H1 (cell line): ENCODE data around the gene SYP. TPM values are rescaled to one million over a fixed set of nuclear protein-coding genes. Genes with fewer than 3 reads are reported as not detected.

Source experiments
- CTCF ChIA-PET: fragments of 300-600 bp; sonication (Branson Sonifier 250); formaldehyde crosslinking; loops from one replicate; lab custom pipeline; 2021; ENCODE audit not compliant: partially characterized antibody; lab: Charles Lee
- POLR2A ChIA-PET: fragments of 300-600 bp; sonication (Branson Sonifier 250); formaldehyde crosslinking; loops from one replicate; lab custom pipeline; 2021; ENCODE audit warnings: inconsistent platforms; ENCODE audit not compliant: partially characterized antibody; lab: Charles Lee
- DNase-seq, 2 experiments: peaks; one replicate each; pipeline versions ENCODE4 v3.0.0 to v3.0.0-alpha.2; 2010 to 2022; ENCODE audit warnings: low spot score in 2 of 2, low read depth in 1 of 2, mixed read lengths in 1 of 2
- FAIRE-seq: peaks from 2 replicates; lab custom pipeline; 2011; peaks lifted over from hg19 to GRCh38; lab: Jason Lieb, UNC
- H2AFZ ChIP-seq: 2 replicates; pipeline ENCODE4 v1.8.1; 2012; ENCODE audit warnings: low read length, inconsistent platforms
- H2AK5ac ChIP-seq: 2 replicates; pipeline ENCODE4 v1.6.1; 2013; ENCODE audit warnings: low read depth, low read length
- H2BK120ac ChIP-seq: replicated peaks from 2 replicates; pipeline ENCODE3; 2013; ENCODE audit warnings: low read depth, low read length, inconsistent platforms
- H2BK12ac ChIP-seq: 2 replicates; pipeline ENCODE4 v1.6.1; 2013; ENCODE audit warnings: low read depth, low read length
- H2BK15ac ChIP-seq: 2 replicates; pipeline ENCODE4 v1.6.1; 2013; ENCODE audit warnings: low read length
- H2BK20ac ChIP-seq: 2 replicates; pipeline ENCODE4 v1.6.1; 2013; ENCODE audit warnings: low read length
- H2BK5ac ChIP-seq: 2 replicates; pipeline ENCODE4 v1.6.1; 2013; ENCODE audit warnings: low read depth, low read length
- H3K14ac ChIP-seq: 2 replicates; pipeline ENCODE4 v1.6.1; 2013; ENCODE audit warnings: inconsistent platforms; ENCODE audit not compliant: insufficient read length
- H3K18ac ChIP-seq: 2 replicates; pipeline ENCODE4 v1.6.1; 2013; ENCODE audit warnings: low read length; ENCODE audit errors: extremely low read depth
- H3K23ac ChIP-seq: 2 replicates; pipeline ENCODE4 v1.6.1; 2013; ENCODE audit warnings: inconsistent platforms; ENCODE audit not compliant: insufficient read length
- H3K23me2 ChIP-seq: 2 replicates; pipeline ENCODE4 v1.6.1; 2013; ENCODE audit warnings: low read depth, low read length
- H3K27ac ChIP-seq: 2 replicates; pipeline ENCODE4 v1.6.1; 2011; ENCODE audit warnings: low read depth, low read length, inconsistent platforms
- H3K27me3 ChIP-seq, 4 experiments: replicated peaks in 1 of 4; 1 replicate in 1 of 4; 2 replicates in 3 of 4; pipeline versions ENCODE4 v1.6.1 to v1.8.1; 2011 to 2013; ENCODE audit warnings: low read length in 3 of 4, mild to moderate bottlenecking in 3 of 4, inconsistent platforms in 2 of 4, mixed read lengths in 2 of 4, moderate library complexity in 1 of 4; ENCODE audit not compliant: control insufficient read depth in 3 of 4, insufficient read depth in 3 of 4; ENCODE audit errors: extremely low read depth in 1 of 4
- H3K36me3 ChIP-seq, 4 experiments: 2 replicates each; pipeline versions ENCODE4 v1.6.1 to v1.8.1; 2011 to 2013; ENCODE audit warnings: mild to moderate bottlenecking in 4 of 4, low read length in 3 of 4, moderate library complexity in 2 of 4, control low read depth in 1 of 4, inconsistent platforms in 1 of 4; ENCODE audit not compliant: insufficient read depth in 4 of 4, control insufficient read depth in 2 of 4
- H3K4ac ChIP-seq: replicated peaks from 2 replicates; pipeline ENCODE3; 2013; ENCODE audit warnings: low read length, low read depth, mixed read lengths, inconsistent platforms; ENCODE audit not compliant: insufficient read length
- H3K4me1 ChIP-seq, 4 experiments: replicated peaks in 1 of 4; 1 replicate in 1 of 4; 2 replicates in 3 of 4; pipeline versions ENCODE4 v1.6.1 to v1.8.1; 2011 to 2013; ENCODE audit warnings: low read length in 3 of 4, inconsistent platforms in 2 of 4, mixed read lengths in 1 of 4; ENCODE audit not compliant: insufficient read depth in 4 of 4, control insufficient read depth in 3 of 4
- H3K4me2 ChIP-seq, 2 experiments: 2 replicates each; pipeline versions ENCODE4 v1.6.1 to v1.8.1; 2011 to 2013; ENCODE audit warnings: low read depth in 2 of 2, low read length in 2 of 2, control low read depth in 1 of 2, inconsistent platforms in 1 of 2, mild to moderate bottlenecking in 1 of 2; ENCODE audit not compliant: insufficient read depth in 1 of 2
- H3K4me3 ChIP-seq, 4 experiments: fragments of 200-600, 300-600 bp in 1 of 4; sonication (generic), shearing (Covaris generic), sonication (Bioruptor Twin) in 1 of 4; 2 replicates each; pipeline versions ENCODE4 v1.5.1 to v1.8.1; 2011 to 2016; ENCODE audit warnings: low read length in 4 of 4, low read depth in 3 of 4, control low read depth in 2 of 4, inconsistent platforms in 2 of 4, mild to moderate bottlenecking in 2 of 4, mixed read lengths in 1 of 4, moderate library complexity in 1 of 4; ENCODE audit not compliant: insufficient read depth in 2 of 4; ENCODE audit errors: extremely low read depth in 1 of 4
- H3K56ac ChIP-seq: replicated peaks from 2 replicates; pipeline ENCODE3; 2013; ENCODE audit warnings: low read depth, mild to moderate bottlenecking, mixed read lengths, low read length, inconsistent platforms; ENCODE audit not compliant: insufficient read length
- H3K79me1 ChIP-seq: 2 replicates; pipeline ENCODE4 v1.6.1; 2013; ENCODE audit warnings: low read depth, low read length, control low read depth
- H3K79me2 ChIP-seq, 2 experiments: 2 replicates each; pipeline versions ENCODE4 v1.6.1 to v1.8.1; 2012 to 2013; ENCODE audit warnings: low read length in 2 of 2, mild to moderate bottlenecking in 2 of 2, inconsistent platforms in 1 of 2; ENCODE audit not compliant: insufficient read depth in 2 of 2, control insufficient read depth in 1 of 2
- H3K9ac ChIP-seq, 4 experiments: replicated peaks in 1 of 4; 1 replicate in 1 of 4; 2 replicates in 3 of 4; pipeline versions ENCODE4 v1.6.1 to v1.8.1; 2011 to 2013; ENCODE audit warnings: low read depth in 3 of 4, low read length in 3 of 4, control low read depth in 2 of 4, mild to moderate bottlenecking in 2 of 4, moderate library complexity in 2 of 4, inconsistent platforms in 1 of 4; ENCODE audit errors: extremely low read depth in 1 of 4
- H3K9me3 ChIP-seq, 2 experiments: 2 replicates each; pipeline versions ENCODE4 v1.6.1 to v1.8.1; 2012 to 2013; ENCODE audit warnings: mild to moderate bottlenecking in 2 of 2, moderate library complexity in 2 of 2, control low read depth in 1 of 2, inconsistent platforms in 1 of 2, low read depth in 1 of 2, low read length in 1 of 2, mixed read lengths in 1 of 2; ENCODE audit not compliant: insufficient read depth in 2 of 2
- H4K20me1 ChIP-seq, 2 experiments: replicated peaks in 1 of 2; 2 replicates each; pipeline versions ENCODE3 to v1.8.1; 2011 to 2013; ENCODE audit warnings: inconsistent platforms in 2 of 2, low read length in 2 of 2, mild to moderate bottlenecking in 1 of 2; ENCODE audit not compliant: insufficient read depth in 2 of 2, control insufficient read depth in 1 of 2
- H4K5ac ChIP-seq: 2 replicates; pipeline ENCODE4 v1.6.1; 2013; ENCODE audit warnings: low read length, low read depth, mixed read lengths, inconsistent platforms; ENCODE audit not compliant: insufficient read length
- H4K8ac ChIP-seq: 2 replicates; pipeline ENCODE4 v1.8.0; 2013; ENCODE audit warnings: mild to moderate bottlenecking, moderate library complexity, low read length, inconsistent platforms; ENCODE audit not compliant: insufficient read depth; ENCODE audit errors: extremely low read depth
- H4K91ac ChIP-seq: replicated peaks from 2 replicates; pipeline ENCODE3; 2013; ENCODE audit warnings: low read length, mixed read lengths, inconsistent platforms; ENCODE audit not compliant: insufficient read length
- ASH2L ChIP-seq: fragments of 200-600, 300-600 bp; sonication (generic); IDR thresholded peaks from one replicate; pipeline ENCODE4 v1.7.1; 2017; ENCODE audit warnings: low read length
- KDM4A ChIP-seq: IDR thresholded peaks from one replicate; pipeline ENCODE4 v1.7.1; 2012; ENCODE audit warnings: low read depth, mild to moderate bottlenecking, moderate library complexity, low read length, inconsistent platforms; ENCODE audit not compliant: severe bottlenecking
- NRF1 ChIP-seq: IDR thresholded peaks from 2 replicates; pipeline ENCODE4 v1.6.1; 2011; ENCODE audit warnings: mild to moderate bottlenecking, low read depth, low read length, improper control_type of control experiment
- POLR2A ChIP-seq, 2 experiments: IDR thresholded peaks; 1 replicate in 1 of 2; 2 replicates in 1 of 2; pipeline ENCODE4 v1.6.1; 2011; ENCODE audit warnings: low read depth in 2 of 2, low read length in 2 of 2, mild to moderate bottlenecking in 2 of 2; ENCODE audit errors: control extremely low read depth in 1 of 2
- RNF2 ChIP-seq: fragments of 200-900, 300-1000 bp; sonication (generic); IDR thresholded peaks from 2 replicates; pipeline ENCODE4 v1.7.1; 2016; ENCODE audit warnings: borderline replicate concordance, low read depth, mild to moderate bottlenecking, antibody characterized with exemption, low read length; ENCODE audit not compliant: poor library complexity, severe bottlenecking; ENCODE audit errors: missing control alignments
- WGBS, 2 experiments: shearing (Covaris generic) in 1 of 2; methylation state at CpG; one replicate each; pipeline versions ENCODE4 v1.1.6 to v1.1.7; 2013 to 2015; ENCODE audit warnings: low lambda C conversion rate in 2 of 2, mixed read lengths in 2 of 2, inconsistent platforms in 1 of 2, low coverage in 1 of 2, missing lambda C conversion rate in 1 of 2; ENCODE audit not compliant: insufficient replicate concordance in 2 of 2, insufficient coverage in 1 of 2, insufficient read length in 1 of 2; ENCODE audit errors: extremely low coverage in 1 of 2, missing lambda C conversion rate in 1 of 2; 5-methylcytosine and 5-hydroxymethylcytosine counted together
- polyA plus RNA-seq, 7 experiments: library from polyadenylated mRNA; depleted of rRNA in 3 of 7; stranded (reverse) in 5 of 7; unstranded in 2 of 7; fragments of >200 nt in 5 of 7; fragments of 200-250 nt in 2 of 7; gene quantifications; 1 replicate in 5 of 7; 2 replicates in 1 of 7; 4 replicates in 1 of 7; pipeline versions ENCODE4 v1.2.1 to v1.2.3, GENCODE V29; 2011 to 2013; ENCODE audit warnings: missing spikeins in 2 of 7, mixed read lengths in 2 of 7
- total RNA-seq: library from RNA; stranded (reverse); fragmentation: NEBNext Ultra II Directional; extraction: Animal tissue kit (Norgen Biotek cat#: 25700); gene quantifications from 2 replicates; pipeline ENCODE4 v1.2.1, GENCODE V29; 2021

The SYP gene
- total and polyA plus RNA-seq, 2 of the 8 experiments (the other 6 are each of a cell fraction or from before 2014, with no cell fraction given): 4.3 to 10.8 TPM

- H4K5ac ChIP-seq: no peak overlapping the region
- CTCF ChIA-PET: interaction anchor here (1.1 to 5.0 kb wide), 4 partner anchors 9 to 28 kb away, joined by 4 to 14 read pairs (median 6); no protein-coding TSS in a partner anchor
- no peak for FAIRE-seq
These were observed 35.2 kb downstream of the SYP start for GRCh38 chrX:49164589-49165360.

More at GRCh38 chrX:49164589-49165360, 35.2 kb downstream of the SYP start:
- Histone ChIP-seq H3K36me3 (no peaks in the 10 kb centered on the region), H3K27me3 (peaks cover 0 to 8% (median 4%) of the 10 kb centered on the region in 4 experiments; a peak in 4 of 7 replicates), H3K79me2 (no peaks in the 10 kb centered on the region), H3K9me3 (no peaks in the 10 kb centered on the region), H3K18ac (no peak overlapping the region), H2BK120ac (no peak overlapping the region), H3K4me2 (peak overlapping the region in 1 of 2 experiments; percentile 22; a peak in 1 of 4 replicates), H2BK12ac (no peak overlapping the region), H2BK20ac (no peak overlapping the region), H3K4ac (no peak overlapping the region), H2BK5ac (no peak overlapping the region), H3K9ac (no peak overlapping the region), H4K20me1 (no peaks in the 10 kb centered on the region), H3K79me1 (no peaks in the 10 kb centered on the region), H2BK15ac (no peak overlapping the region), H3K56ac (peak overlapping the region; percentile 10), H2AFZ (no peak overlapping the region), H3K14ac (no peak overlapping the region), H4K91ac (no peak overlapping the region), H4K8ac (no peak overlapping the region), H2AK5ac (no peak overlapping the region), H3K4me3 (peak overlapping the region in 1 of 4 experiments; percentile 64; a peak in 1 of 8 replicates), H3K4me1 (peaks cover 0 to 12% (median 4%) of the 10 kb centered on the region in 4 experiments; a peak in 4 of 7 replicates), H3K27ac (no peak overlapping the region), H3K23me2 (peaks cover 9% of the 10 kb centered on the region; the same call in 1 of the 2 replicates), H3K23ac (no peak overlapping the region)
- POLR2A ChIA-PET: interaction anchor here (0.7 to 1.2 kb wide), 2 partner anchors 22 to 26 kb away, joined by 3 read pairs; no protein-coding TSS in a partner anchor
- TF ChIP-seq POLR2A (IDR thresholded peaks at IDR 0.05; ENCODE audit: control extremely low read depth in 1 of 2, low read depth in 2 of 2, low read length in 2 of 2) (no peak), RNF2 (no peak), KDM4A (no peak), NRF1 (no peak), ASH2L (no peak)
- no peak for DNase-seq
- 89% methylated on average over 18 of the region's 31 CpGs; no CpG with 5 or more reads in 1 of the 2 experiments for WGBS, 2 experiments
